ENCODE data around the gene DNM3.

Gene DNM3

DNA sequence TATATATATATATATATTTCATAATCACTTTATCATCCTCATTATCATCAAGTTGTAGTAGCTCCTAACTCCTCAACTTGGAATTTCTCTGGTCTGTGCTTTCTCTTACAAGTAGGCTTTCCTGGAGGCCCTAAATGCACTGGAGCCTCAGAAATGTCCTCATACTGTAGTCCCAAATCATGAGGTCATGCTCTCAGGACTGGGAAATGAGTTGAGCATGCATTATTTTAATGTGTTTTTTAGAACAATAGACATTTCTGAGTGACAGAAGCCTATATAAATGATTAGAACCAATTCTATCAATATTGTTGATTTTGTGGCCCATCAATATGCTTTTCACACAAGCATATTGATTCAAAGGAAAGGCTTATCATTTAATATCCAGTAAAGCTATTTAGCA is 536.3 kb downstream of the DNM3 start:
- TF ChIP-seq, protein P1, sequence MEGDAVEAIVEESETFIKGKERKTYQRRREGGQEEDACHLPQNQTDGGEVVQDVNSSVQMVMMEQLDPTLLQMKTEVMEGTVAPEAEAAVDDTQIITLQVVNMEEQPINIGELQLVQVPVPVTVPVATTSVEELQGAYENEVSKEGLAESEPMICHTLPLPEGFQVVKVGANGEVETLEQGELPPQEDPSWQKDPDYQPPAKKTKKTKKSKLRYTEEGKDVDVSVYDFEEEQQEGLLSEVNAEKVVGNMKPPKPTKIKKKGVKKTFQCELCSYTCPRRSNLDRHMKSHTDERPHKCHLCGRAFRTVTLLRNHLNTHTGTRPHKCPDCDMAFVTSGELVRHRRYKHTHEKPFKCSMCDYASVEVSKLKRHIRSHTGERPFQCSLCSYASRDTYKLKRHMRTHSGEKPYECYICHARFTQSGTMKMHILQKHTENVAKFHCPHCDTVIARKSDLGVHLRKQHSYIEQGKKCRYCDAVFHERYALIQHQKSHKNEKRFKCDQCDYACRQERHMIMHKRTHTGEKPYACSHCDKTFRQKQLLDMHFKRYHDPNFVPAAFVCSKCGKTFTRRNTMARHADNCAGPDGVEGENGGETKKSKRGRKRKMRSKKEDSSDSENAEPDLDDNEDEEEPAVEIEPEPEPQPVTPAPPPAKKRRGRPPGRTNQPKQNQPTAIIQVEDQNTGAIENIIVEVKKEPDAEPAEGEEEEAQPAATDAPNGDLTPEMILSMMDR (IDR thresholded peaks at IDR 0.05; ENCODE audit: insufficient read depth, low read length, poor library complexity, severe bottlenecking): no peak
- DNase-seq (ENCODE audit: extremely low read depth, insufficient read length): no peak
- Histone ChIP-seq H3K36me3 (ENCODE audit: control insufficient read depth, insufficient read depth, low read length) (no peaks in the 10 kb centered on the region), H3K27me3 (replicated peaks; ENCODE audit: control insufficient read depth, insufficient read depth, low read length) (no peaks in the 10 kb centered on the region), H3K4me3 (replicated peaks; ENCODE audit: low read depth, low read length) (no peak overlapping the region)

DNA sequence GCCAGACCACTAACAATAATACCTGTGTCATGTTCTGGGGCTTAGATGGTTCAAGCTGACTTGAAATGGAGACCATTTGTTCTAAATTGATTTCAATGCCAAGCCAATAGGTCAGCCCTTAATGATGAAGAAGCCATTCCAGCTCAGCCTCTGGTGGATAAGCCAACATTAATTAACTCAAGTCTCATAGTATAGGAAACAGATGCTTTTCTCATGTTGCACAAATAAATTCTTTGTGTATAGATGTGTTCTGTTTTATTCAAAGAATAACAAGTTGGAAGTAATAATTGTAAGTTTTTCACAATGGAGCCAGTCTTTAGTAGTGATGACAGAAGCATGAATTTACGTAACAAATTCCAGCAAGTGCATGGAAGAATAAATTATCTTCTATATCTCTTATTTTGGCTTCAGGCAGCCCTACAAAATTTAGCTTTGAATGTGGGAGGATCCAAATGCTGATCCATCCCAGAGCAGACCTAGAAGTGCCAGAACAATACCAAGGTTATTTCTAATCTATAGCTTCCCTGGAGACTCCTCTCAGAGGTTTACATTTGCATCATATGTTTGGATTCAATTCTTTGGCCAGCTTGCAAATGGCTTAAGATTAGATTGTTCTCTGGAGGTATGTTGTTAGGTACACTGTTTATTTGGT is 536.9 kb downstream of the DNM3 start:
- no peak overlapping the region for H3K4me3 ChIP-seq (replicated peaks; ENCODE audit: low read depth, low read length)
- H3K27me3 ChIP-seq (replicated peaks; ENCODE audit: control insufficient read depth, insufficient read depth, low read length): no peaks in the 10 kb centered on the region
- H3K36me3 ChIP-seq (ENCODE audit: control insufficient read depth, insufficient read depth, low read length): no peaks in the 10 kb centered on the region
- TF ChIP-seq, protein P1 (IDR thresholded peaks at IDR 0.05; ENCODE audit: insufficient read depth, low read length, poor library complexity, severe bottlenecking): no peak
- no peak for DNase-seq (ENCODE audit: extremely low read depth, insufficient read length)

DNA sequence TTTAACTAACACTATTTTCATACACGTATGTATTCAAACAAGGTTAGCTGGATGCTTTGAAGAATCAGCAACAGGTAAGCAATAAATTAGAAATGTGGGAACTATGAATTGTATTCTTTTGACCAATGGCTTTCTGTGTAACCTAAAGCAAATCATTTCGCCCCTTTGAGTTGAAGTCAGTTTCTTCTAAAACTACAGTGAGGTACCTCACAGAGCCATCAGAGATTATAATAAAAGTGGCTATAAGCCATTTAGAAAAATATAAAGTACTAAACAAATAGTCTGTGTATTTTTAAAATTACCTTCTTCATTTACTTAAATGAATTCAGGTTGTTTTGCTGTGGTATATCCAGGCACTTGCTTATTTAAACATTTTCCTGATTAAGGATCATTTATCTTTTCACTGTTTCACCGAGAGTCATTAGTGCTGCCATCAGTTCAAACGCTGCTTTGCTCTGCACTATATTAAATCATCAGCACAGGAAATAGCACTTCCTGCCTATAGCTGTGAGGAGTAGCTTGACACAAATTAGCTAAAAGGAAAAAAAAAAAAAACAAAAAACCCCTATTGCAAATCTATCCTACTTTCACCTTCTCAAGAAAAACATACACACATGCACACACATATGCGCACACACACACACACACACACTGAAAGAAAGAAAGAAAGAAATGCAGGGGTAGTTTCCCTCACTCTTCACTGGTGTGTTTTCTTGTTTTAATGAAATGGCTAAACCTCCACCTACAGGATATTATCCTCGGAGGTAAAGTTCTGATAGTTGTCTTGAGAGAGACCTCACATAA is 539.3 kb downstream of the DNM3 start:
- H3K4me3 ChIP-seq (replicated peaks; ENCODE audit: low read depth, low read length): no peak overlapping the region
- H3K27me3 ChIP-seq (replicated peaks; ENCODE audit: control insufficient read depth, insufficient read depth, low read length): no peaks in the 10 kb centered on the region
- no peaks in the 10 kb centered on the region for H3K36me3 ChIP-seq (ENCODE audit: control insufficient read depth, insufficient read depth, low read length)
- TF ChIP-seq, protein P1 (IDR thresholded peaks at IDR 0.05; ENCODE audit: insufficient read depth, low read length, poor library complexity, severe bottlenecking): no peak
- DNase-seq (ENCODE audit: extremely low read depth, insufficient read length): peak; percentile 67

DNA sequence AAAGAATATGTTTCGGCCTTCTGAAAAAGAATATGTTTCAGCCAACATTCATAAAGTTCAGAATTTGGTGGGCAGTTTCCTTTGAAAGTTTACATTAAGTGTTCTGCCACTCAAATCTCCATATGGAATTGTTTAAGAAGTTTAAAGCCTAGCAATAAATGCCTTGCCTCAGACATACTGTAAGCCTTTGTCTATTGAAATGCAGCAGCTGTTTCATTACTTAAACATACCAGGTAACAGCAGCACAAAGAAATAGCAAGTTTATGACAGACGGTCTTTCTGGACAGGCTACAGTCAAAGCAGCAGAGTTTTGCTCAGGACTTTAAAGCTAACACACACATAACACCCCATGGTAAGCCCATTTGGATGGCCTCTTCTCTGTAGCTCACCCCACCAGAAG is 540.6 kb downstream of the DNM3 start:
- TF ChIP-seq, protein P1 (IDR thresholded peaks at IDR 0.05; ENCODE audit: insufficient read depth, low read length, poor library complexity, severe bottlenecking): no peak
- Histone ChIP-seq H3K36me3 (ENCODE audit: control insufficient read depth, insufficient read depth, low read length) (no peaks in the 10 kb centered on the region), H3K4me3 (replicated peaks; ENCODE audit: low read depth, low read length) (no peak overlapping the region), H3K27me3 (replicated peaks; ENCODE audit: control insufficient read depth, insufficient read depth, low read length) (no peaks in the 10 kb centered on the region)
- no peak for DNase-seq (ENCODE audit: extremely low read depth, insufficient read length)

DNA sequence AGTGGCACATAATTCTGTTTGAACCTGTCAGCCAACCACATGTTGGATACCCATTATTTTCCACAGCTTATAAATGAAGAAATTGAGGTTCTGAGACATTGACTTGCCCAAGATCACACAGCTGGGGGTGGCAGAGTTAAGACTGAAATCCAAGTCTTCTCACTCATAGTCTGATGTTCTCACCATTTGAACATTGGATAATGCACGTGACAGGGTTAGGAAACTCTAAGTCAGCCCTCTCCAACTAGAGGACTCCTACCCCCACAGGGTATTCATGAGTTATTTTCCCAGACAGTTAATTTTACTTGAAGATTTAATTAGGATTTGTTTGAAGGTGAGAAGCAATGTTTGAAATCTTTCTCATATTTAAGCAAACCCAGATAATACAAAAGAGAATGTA is 541.1 kb downstream of the DNM3 start:
- DNase-seq (ENCODE audit: extremely low read depth, insufficient read length): no peak
- Histone ChIP-seq H3K36me3 (ENCODE audit: control insufficient read depth, insufficient read depth, low read length) (no peaks in the 10 kb centered on the region), H3K4me3 (replicated peaks; ENCODE audit: low read depth, low read length) (no peak overlapping the region), H3K27me3 (replicated peaks; ENCODE audit: control insufficient read depth, insufficient read depth, low read length) (no peaks in the 10 kb centered on the region)
- TF ChIP-seq, protein P1 (IDR thresholded peaks at IDR 0.05; ENCODE audit: insufficient read depth, low read length, poor library complexity, severe bottlenecking): no peak
